ENCODE results near the gene CLDN18. TPM values are rescaled to one million over a fixed set of nuclear protein-coding genes. Genes with fewer than 3 reads are reported as not detected.
A peak's percentile ranks its signal among the peaks of the same experiment; 100 is the strongest.

CLDN18 gene
- total and polyA plus RNA-seq, 10 of the 15 experiments (the other 5 are each of a cell fraction or from before 2014, with no cell fraction given), result 0.05 to 0.28 (median 0.18) TPM; not detected in 1

DNA sequence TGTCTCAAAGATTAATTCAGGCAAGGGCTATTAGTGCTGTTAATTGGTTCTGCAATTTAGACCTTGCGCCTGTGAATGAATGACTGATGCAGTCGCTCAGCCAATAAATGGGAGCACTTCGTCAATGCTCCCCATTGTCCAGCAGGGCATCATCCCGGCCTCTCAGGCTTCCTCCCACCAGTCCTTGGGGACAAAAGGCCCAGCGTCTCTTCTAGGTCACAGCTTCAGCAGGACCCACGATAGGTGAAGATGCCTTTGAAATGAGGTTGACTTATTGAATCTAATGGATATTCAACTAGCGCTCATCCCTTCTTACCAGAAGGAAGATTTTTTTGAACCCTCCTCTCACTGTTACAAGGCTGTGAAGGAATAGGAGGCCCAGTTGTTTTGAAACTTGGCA lies 47.7 kb upstream of the CLDN18 start:
- no TSS peak for BruUV-seq (replicated peaks)
- no peaks in the 10 kb centered on the region for H3K27me3 ChIP-seq (replicated peaks in 1 of 2; ENCODE audit: control insufficient read depth in 2 of 2, insufficient read depth in 2 of 2, low read length in 1 of 2)
- ATAC-seq, result no peak
- no peaks in the 10 kb centered on the region for H3K79me2 ChIP-seq (ENCODE audit: control insufficient read depth, insufficient read depth, low read length)
- no peak overlapping the region for H3K4me3 ChIP-seq
- no peak for FAIRE-seq
- H3K36me3 ChIP-seq (ENCODE audit: control insufficient read depth in 2 of 2, insufficient read depth in 2 of 2, low read length in 1 of 2), result no peaks in the 10 kb centered on the region
- H3K27ac ChIP-seq (ENCODE audit: control insufficient read depth, insufficient read depth), result no peak overlapping the region
- H2AFZ ChIP-seq (ENCODE audit: control insufficient read depth, low read depth, low read length), result no peak overlapping the region
- no peaks in the 10 kb centered on the region for H3K4me1 ChIP-seq (ENCODE audit: control insufficient read depth, insufficient read depth, low read length)
- no peak for DNase-seq (ENCODE audit: low read depth, low spot score)
- H3K9ac ChIP-seq (ENCODE audit: control insufficient read depth, insufficient read depth, low read length), result no peak overlapping the region
- intact Hi-C loops (cut with micrococcal nuclease; ENCODE audit: unreplicated experiment) (no loop called here), in situ Hi-C loops (cut with MboI) (no loop called here)
- 63% methylated on average over 7 of the region's 7 CpGs for WGBS (ENCODE audit: insufficient coverage, insufficient replicate concordance, low lambda C conversion rate, missing lambda C conversion rate)
- H4K20me1 ChIP-seq (ENCODE audit: control insufficient read depth, insufficient read depth), result no peaks in the 10 kb centered on the region
- TF ChIP-seq NR2C1 (IDR thresholded peaks at IDR 0.05) (no peak), BCL11A (IDR thresholded peaks at IDR 0.05; ENCODE audit: low read depth, low read length) (no peak), MTA3 (IDR thresholded peaks at IDR 0.05; ENCODE audit: borderline replicate concordance, low read length) (no peak), FOS (IDR thresholded peaks at IDR 0.05; ENCODE audit: borderline replicate concordance, extremely low read depth, insufficient read length) (no peak), HDAC2 (IDR thresholded peaks at IDR 0.05) (no peak), RB1 (IDR thresholded peaks at IDR 0.05; ENCODE audit: borderline replicate concordance) (no peak), ZNF217 (IDR thresholded peaks at IDR 0.05) (no peak), ZNF207 (IDR thresholded peaks at IDR 0.05; ENCODE audit: borderline replicate concordance) (no peak)
- SMC1A ChIA-PET (ENCODE audit: uncharacterized antibody, unreplicated experiment), result interaction anchor here (1.5 kb wide), 1 partner anchor 9 kb away, joined by 5 read pairs; no protein-coding TSS in a partner anchor
- no peak overlapping the region for H3K4me2 ChIP-seq (ENCODE audit: control insufficient read depth, insufficient read depth)
- RAD21 ChIA-PET (ENCODE audit: unreplicated experiment), result no interaction called here
- CTCF ChIA-PET, result interaction anchor here (1.4 to 3.6 kb wide), 2 partner anchors 15 to 857 kb away, joined by 7 to 12 read pairs; no protein-coding TSS in a partner anchor
- POLR2A ChIA-PET, result no interaction called here
- H3K9me3 ChIP-seq (replicated peaks; ENCODE audit: control insufficient read depth, insufficient read depth, low read length), result no peaks in the 10 kb centered on the region

DNA sequence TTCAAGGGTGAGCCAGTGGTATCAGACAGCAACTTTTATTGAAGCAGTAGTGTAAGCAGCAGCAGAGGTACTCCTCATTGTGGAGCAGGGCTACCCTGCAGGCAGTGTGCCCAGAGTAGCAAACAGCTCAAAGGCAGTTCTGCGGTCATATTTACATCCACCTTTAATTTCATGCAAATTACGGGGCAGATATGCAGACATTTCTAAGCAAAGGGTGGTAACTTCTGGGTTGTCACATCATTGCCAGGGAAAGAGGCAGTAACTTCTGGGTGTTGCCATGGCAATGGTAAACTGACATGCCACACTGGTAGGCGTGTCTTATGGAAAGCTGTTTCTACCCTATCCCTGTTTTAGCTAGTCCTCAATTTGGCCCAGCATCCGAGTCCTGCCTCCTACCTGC lies 46.5 kb upstream of the CLDN18 start:
- FAIRE-seq (no peak), ATAC-seq (peak; percentile 28; the same call in 1 of the 3 replicates), DNase-seq (ENCODE audit: low read depth, low spot score) (no peak)
- CTCF ChIA-PET, result interaction anchor here (1.0 to 1.4 kb wide), 2 partner anchors 15 to 254 kb away, joined by 3 to 4 read pairs; no protein-coding TSS in a partner anchor
- 29% methylated on average over 4 of the region's 4 CpGs for WGBS (ENCODE audit: insufficient coverage, insufficient replicate concordance, low lambda C conversion rate, missing lambda C conversion rate)
- Histone ChIP-seq H3K79me2 (ENCODE audit: control insufficient read depth, insufficient read depth, low read length) (no peaks in the 10 kb centered on the region), H4K20me1 (ENCODE audit: control insufficient read depth, insufficient read depth) (no peaks in the 10 kb centered on the region), H3K9ac (ENCODE audit: control insufficient read depth, insufficient read depth, low read length) (no peak overlapping the region), H3K36me3 (ENCODE audit: control insufficient read depth in 2 of 2, insufficient read depth in 2 of 2, low read length in 1 of 2) (no peaks in the 10 kb centered on the region), H2AFZ (ENCODE audit: control insufficient read depth, low read depth, low read length) (no peak overlapping the region), H3K4me3 (no peak overlapping the region), H3K27ac (ENCODE audit: control insufficient read depth, insufficient read depth) (no peak overlapping the region), H3K4me1 (ENCODE audit: control insufficient read depth, insufficient read depth, low read length) (no peaks in the 10 kb centered on the region), H3K27me3 (replicated peaks in 1 of 2; ENCODE audit: control insufficient read depth in 2 of 2, insufficient read depth in 2 of 2, low read length in 1 of 2) (no peaks in the 10 kb centered on the region), H3K9me3 (replicated peaks; ENCODE audit: control insufficient read depth, insufficient read depth, low read length) (no peaks in the 10 kb centered on the region), H3K4me2 (ENCODE audit: control insufficient read depth, insufficient read depth) (no peak overlapping the region)
- BruUV-seq (replicated peaks), result no TSS peak
- in situ Hi-C loops (cut with MboI) (no loop called here), intact Hi-C loops (cut with micrococcal nuclease; ENCODE audit: unreplicated experiment) (no loop called here)
- TF ChIP-seq, protein P1, sequence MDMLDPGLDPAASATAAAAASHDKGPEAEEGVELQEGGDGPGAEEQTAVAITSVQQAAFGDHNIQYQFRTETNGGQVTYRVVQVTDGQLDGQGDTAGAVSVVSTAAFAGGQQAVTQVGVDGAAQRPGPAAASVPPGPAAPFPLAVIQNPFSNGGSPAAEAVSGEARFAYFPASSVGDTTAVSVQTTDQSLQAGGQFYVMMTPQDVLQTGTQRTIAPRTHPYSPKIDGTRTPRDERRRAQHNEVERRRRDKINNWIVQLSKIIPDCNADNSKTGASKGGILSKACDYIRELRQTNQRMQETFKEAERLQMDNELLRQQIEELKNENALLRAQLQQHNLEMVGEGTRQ (IDR thresholded peaks at IDR 0.05; ENCODE audit: borderline replicate concordance, low read depth, low read length), result no peak
- TF ChIP-seq, protein P2, sequence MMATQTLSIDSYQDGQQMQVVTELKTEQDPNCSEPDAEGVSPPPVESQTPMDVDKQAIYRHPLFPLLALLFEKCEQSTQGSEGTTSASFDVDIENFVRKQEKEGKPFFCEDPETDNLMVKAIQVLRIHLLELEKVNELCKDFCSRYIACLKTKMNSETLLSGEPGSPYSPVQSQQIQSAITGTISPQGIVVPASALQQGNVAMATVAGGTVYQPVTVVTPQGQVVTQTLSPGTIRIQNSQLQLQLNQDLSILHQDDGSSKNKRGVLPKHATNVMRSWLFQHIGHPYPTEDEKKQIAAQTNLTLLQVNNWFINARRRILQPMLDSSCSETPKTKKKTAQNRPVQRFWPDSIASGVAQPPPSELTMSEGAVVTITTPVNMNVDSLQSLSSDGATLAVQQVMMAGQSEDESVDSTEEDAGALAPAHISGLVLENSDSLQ (IDR thresholded peaks at IDR 0.05), result peak; percentile 50
- TF ChIP-seq SREBF2 (IDR thresholded peaks at IDR 0.05; ENCODE audit: low read length) (no peak), ZZZ3 (IDR thresholded peaks at IDR 0.05; ENCODE audit: control insufficient read depth, insufficient read length, low read depth) (no peak), TARDBP (IDR thresholded peaks at IDR 0.05; ENCODE audit: borderline replicate concordance) (no peak)
- TF ChIP-seq, protein P3, sequence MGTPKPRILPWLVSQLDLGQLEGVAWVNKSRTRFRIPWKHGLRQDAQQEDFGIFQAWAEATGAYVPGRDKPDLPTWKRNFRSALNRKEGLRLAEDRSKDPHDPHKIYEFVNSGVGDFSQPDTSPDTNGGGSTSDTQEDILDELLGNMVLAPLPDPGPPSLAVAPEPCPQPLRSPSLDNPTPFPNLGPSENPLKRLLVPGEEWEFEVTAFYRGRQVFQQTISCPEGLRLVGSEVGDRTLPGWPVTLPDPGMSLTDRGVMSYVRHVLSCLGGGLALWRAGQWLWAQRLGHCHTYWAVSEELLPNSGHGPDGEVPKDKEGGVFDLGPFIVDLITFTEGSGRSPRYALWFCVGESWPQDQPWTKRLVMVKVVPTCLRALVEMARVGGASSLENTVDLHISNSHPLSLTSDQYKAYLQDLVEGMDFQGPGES (IDR thresholded peaks at IDR 0.05), result no peak
- RAD21 ChIA-PET (ENCODE audit: unreplicated experiment), result no interaction called here
- SMC1A ChIA-PET (ENCODE audit: uncharacterized antibody, unreplicated experiment), result no interaction called here
- POLR2A ChIA-PET, result no interaction called here

All from GM12878 (cell line).